Muscle of leg (tissue), 16 donors: ENCODE data around the gene ATP13A5. TPM values are rescaled to one million over a fixed set of nuclear protein-coding genes. Genes with fewer than 3 reads are reported as not detected.

Experiments used
- DNase-seq: peaks from one replicate; pipeline ENCODE4 v3.0.0; 2013
- H3K27ac ChIP-seq: one replicate; pipeline ENCODE4 v1.5.1; 2013; ENCODE audit warnings: mild to moderate bottlenecking, low read length, control low read depth
- H3K27me3 ChIP-seq: one replicate; pipeline ENCODE4 v1.6.1; 2013; ENCODE audit warnings: low read length; ENCODE audit not compliant: control insufficient read depth, insufficient read depth
- H3K36me3 ChIP-seq: one replicate; pipeline ENCODE4 v1.6.1; 2013; ENCODE audit warnings: low read length; ENCODE audit not compliant: control insufficient read depth, insufficient read depth
- H3K4me1 ChIP-seq: one replicate; pipeline ENCODE4 v1.6.1; 2013; ENCODE audit warnings: low read length; ENCODE audit not compliant: control insufficient read depth, insufficient read depth
- H3K4me3 ChIP-seq: one replicate; pipeline ENCODE4 v1.5.1; 2013; ENCODE audit warnings: low read length, control low read depth
- H3K9me3 ChIP-seq: replicated peaks from 2 replicates; pipeline ENCODE4 v1.6.1; 2013; ENCODE audit warnings: low read depth, low read length; ENCODE audit not compliant: control insufficient read depth
- WGBS: methylation state at CpG from one replicate; pipeline ENCODE4 v1.1.5; 2013; ENCODE audit warnings: missing lambda C conversion rate; ENCODE audit not compliant: insufficient coverage; 5-methylcytosine and 5-hydroxymethylcytosine counted together
- long read RNA-seq, 11 donors: transcript quantifications; one replicate each; lab custom pipeline, GENCODE V29; 2026
- polyA plus RNA-seq, 8 donors: library from polyadenylated mRNA; unstranded; fragments of 120-200 nt; gene quantifications; one replicate each; pipeline versions ENCODE4 v1.2.1 to v1.2.3, GENCODE V29; 2013; ENCODE audit warnings: inconsistent platforms in 1 of 8, low replicate concordance in 1 of 8; ENCODE audit not compliant: insufficient read length in 8 of 8, insufficient read depth in 1 of 8
- total RNA-seq: library from RNA; stranded (reverse); fragments of 120-200 nt; gene quantifications from one replicate; pipeline ENCODE4 v1.2.4, GENCODE V29; 2013

The ATP13A5 gene
- total RNA-seq (0.09 TPM), polyA plus RNA-seq (1 to 10 TPM in 2 of 8 donors, under 1 TPM in 6; 0.25 to 1.3 (median 0.54) TPM)
- long read RNA-seq, donor 1, result 0 reads
- long read RNA-seq, donor 2, result 0 reads
- long read RNA-seq, donor 3, result 0 reads
- long read RNA-seq, donor 4, result 0 reads
- long read RNA-seq, donor 5, result 0 reads
- long read RNA-seq, donor 6, result 0 reads
- long read RNA-seq, donor 7, result 0 reads
- long read RNA-seq, donor 8, result 0 reads
- long read RNA-seq, donor 9, result 0 reads
- long read RNA-seq, donor 10, result 0 reads
- long read RNA-seq, donor 11, result 0 reads

- H3K4me1 ChIP-seq, result no peaks in the 10 kb centered on the region
- no peak within 1 kb of the TSS for H3K4me3 ChIP-seq
- no peak within 1 kb of the TSS for H3K27ac ChIP-seq
- H3K27me3 ChIP-seq, result no peaks in the 10 kb centered on the region
- no peak for DNase-seq
- no peaks in the 10 kb centered on the region for H3K36me3 ChIP-seq
- 48% methylated on average over 4 of the region's 6 CpGs for WGBS
- H3K9me3 ChIP-seq, result no peaks in the 10 kb centered on the region
Measured at GRCh38 chr3:193378706-193379105, at the start of gene ATP13A5. TSS of gene ATP13A5 (minus strand) at chr3:193378753. CDS start at chr3:193378725, 28 bp downstream.

GRCh38 chr3:193418576-193419373 is 40.2 kb upstream of the ATP13A5 start:
- 97% methylated on average over 3 of the region's 4 CpGs for WGBS
- DNase-seq, result no peak
- Histone ChIP-seq H3K27ac (no peak overlapping the region), H3K27me3 (no peaks in the 10 kb centered on the region), H3K36me3 (no peaks in the 10 kb centered on the region), H3K4me1 (no peaks in the 10 kb centered on the region), H3K4me3 (no peak overlapping the region), H3K9me3 (peaks cover 10% of the 10 kb centered on the region)

GRCh38 chr3:193416629-193417028 is 38.1 kb upstream of the ATP13A5 start:
- Histone ChIP-seq H3K36me3 (no peaks in the 10 kb centered on the region), H3K9me3 (peaks cover 10% of the 10 kb centered on the region), H3K27me3 (no peaks in the 10 kb centered on the region), H3K4me1 (no peaks in the 10 kb centered on the region), H3K27ac (no peak overlapping the region), H3K4me3 (no peak overlapping the region)
- no CpG with 5 or more reads among the region's 2 CpGs for WGBS
- DNase-seq, result no peak

- no peak overlapping the region for H3K27ac ChIP-seq
- no peaks in the 10 kb centered on the region for H3K4me1 ChIP-seq
- 70% methylated on average over 1 of the region's 1 CpG for WGBS
- no peaks in the 10 kb centered on the region for H3K27me3 ChIP-seq
- no peaks in the 10 kb centered on the region for H3K36me3 ChIP-seq
- DNase-seq, result no peak
- no peaks in the 10 kb centered on the region for H3K9me3 ChIP-seq
- no peak overlapping the region for H3K4me3 ChIP-seq
Measured at GRCh38 chr3:193407688-193408087, 29.1 kb upstream of the ATP13A5 start.

GRCh38 chr3:193407112-193407511 is 28.6 kb upstream of the ATP13A5 start:
- Histone ChIP-seq H3K4me3 (no peak overlapping the region), H3K27ac (no peak overlapping the region), H3K27me3 (no peaks in the 10 kb centered on the region), H3K4me1 (no peaks in the 10 kb centered on the region), H3K9me3 (no peaks in the 10 kb centered on the region), H3K36me3 (no peaks in the 10 kb centered on the region)
- WGBS, result no CpG with 5 or more reads among the region's 6 CpGs
- DNase-seq, result peak; percentile 28

GRCh38 chr3:193403307-193403706 is 24.8 kb upstream of the ATP13A5 start:
- Histone ChIP-seq H3K27me3 (no peaks in the 10 kb centered on the region), H3K9me3 (no peaks in the 10 kb centered on the region), H3K4me3 (no peak overlapping the region), H3K27ac (no peak overlapping the region), H3K4me1 (no peaks in the 10 kb centered on the region), H3K36me3 (no peaks in the 10 kb centered on the region)
- WGBS, result no CpG with 5 or more reads among the region's 2 CpGs
- no peak for DNase-seq

GRCh38 chr3:193400304-193400703 is 21.8 kb upstream of the ATP13A5 start:
- H3K27ac ChIP-seq, result no peak overlapping the region
- no peak for DNase-seq
- no peaks in the 10 kb centered on the region for H3K27me3 ChIP-seq
- H3K9me3 ChIP-seq, result no peaks in the 10 kb centered on the region
- H3K4me3 ChIP-seq, result no peak overlapping the region
- no peaks in the 10 kb centered on the region for H3K4me1 ChIP-seq
- H3K36me3 ChIP-seq, result no peaks in the 10 kb centered on the region

GRCh38 chr3:193396451-193397244 is 18.1 kb upstream of the ATP13A5 start:
- Histone ChIP-seq H3K4me3 (no peak overlapping the region), H3K36me3 (no peaks in the 10 kb centered on the region), H3K4me1 (no peaks in the 10 kb centered on the region), H3K27ac (no peak overlapping the region), H3K27me3 (no peaks in the 10 kb centered on the region), H3K9me3 (no peaks in the 10 kb centered on the region)
- 68% methylated on average over 4 of the region's 7 CpGs for WGBS
- no peak for DNase-seq

GRCh38 chr3:193391902-193392301 is 13.3 kb upstream of the ATP13A5 start:
- DNase-seq, result peak; percentile 5
- H3K27me3 ChIP-seq, result no peaks in the 10 kb centered on the region
- 44% methylated on average over 3 of the region's 3 CpGs for WGBS
- H3K27ac ChIP-seq, result no peak overlapping the region
- H3K9me3 ChIP-seq, result no peaks in the 10 kb centered on the region
- H3K4me3 ChIP-seq, result no peak overlapping the region
- H3K4me1 ChIP-seq, result no peaks in the 10 kb centered on the region
- H3K36me3 ChIP-seq, result no peaks in the 10 kb centered on the region

GRCh38 chr3:193389335-193389734 is 10.8 kb upstream of the ATP13A5 start:
- H3K4me3 ChIP-seq, result no peak overlapping the region
- H3K27ac ChIP-seq, result no peak overlapping the region
- no CpG with 5 or more reads among the region's 2 CpGs for WGBS
- H3K36me3 ChIP-seq, result no peaks in the 10 kb centered on the region
- H3K9me3 ChIP-seq, result no peaks in the 10 kb centered on the region
- DNase-seq, result no peak
- H3K27me3 ChIP-seq, result no peaks in the 10 kb centered on the region
- H3K4me1 ChIP-seq, result no peaks in the 10 kb centered on the region
